GM19395 (cell line): Measurements from ENCODE around the gene USP2.

Source experiments
- ATAC-seq: cut with Tn5 transposase; IDR thresholded peaks from one replicate; pipeline ENCODE4 v1.9.1; 2021; ENCODE audit warnings: mild to moderate bottlenecking, moderate library complexity; ENCODE audit not compliant: unreplicated experiment

USP2 gene

GRCh38 chr11:119366690-119367620 is 14.5 kb downstream of the USP2 start:
- ATAC-seq: no peak

DNA sequence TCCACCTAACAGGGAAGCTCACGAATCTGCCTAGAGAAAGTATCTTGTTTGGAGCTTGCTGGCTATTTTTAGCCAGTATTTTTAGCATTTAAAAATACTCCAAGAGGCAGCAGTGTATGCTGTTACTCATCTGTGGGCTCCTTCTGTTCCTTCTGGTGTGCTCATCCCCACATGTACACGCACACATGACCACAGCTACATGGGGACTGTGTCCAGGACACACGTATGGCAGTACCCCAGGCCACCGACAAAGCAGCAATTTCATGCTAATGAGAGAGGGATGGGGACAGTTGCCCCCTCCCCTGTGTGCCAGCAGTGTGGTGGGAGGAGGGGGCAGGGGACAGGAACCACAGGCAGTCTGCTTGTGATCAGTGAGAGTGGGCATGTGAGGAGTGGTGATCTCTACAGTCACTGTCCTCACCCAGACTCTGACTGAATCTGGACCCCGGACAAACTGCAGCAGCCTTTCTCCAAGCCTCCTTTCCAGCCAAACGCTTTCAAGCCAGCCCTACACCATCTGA is 16.4 kb downstream of the USP2 start:
- ATAC-seq: no peak

GRCh38 chr11:119363851-119364590 is 17.5 kb downstream of the USP2 start:
- ATAC-seq: no peak

GRCh38 chr11:119363081-119363850 is 18.2 kb downstream of the USP2 start:
- no peak for ATAC-seq

DNA sequence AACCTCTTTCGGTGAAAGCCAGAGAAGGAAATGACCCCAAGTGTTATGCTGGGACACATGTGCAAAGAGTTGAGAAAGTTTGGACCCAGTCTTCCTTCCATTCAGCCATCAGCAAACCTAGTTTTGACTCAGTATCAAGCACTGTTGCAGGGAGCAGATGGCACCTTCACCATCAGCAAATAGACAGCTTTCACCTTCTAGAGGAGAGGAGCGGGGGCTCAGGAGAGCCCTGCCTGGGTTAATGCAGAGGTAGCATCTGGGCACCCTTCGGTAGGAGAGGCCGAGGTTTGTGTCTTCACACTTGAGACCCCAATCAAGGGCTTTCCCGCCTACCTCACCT is 18.8 kb downstream of the USP2 start:
- ATAC-seq: no peak

DNA sequence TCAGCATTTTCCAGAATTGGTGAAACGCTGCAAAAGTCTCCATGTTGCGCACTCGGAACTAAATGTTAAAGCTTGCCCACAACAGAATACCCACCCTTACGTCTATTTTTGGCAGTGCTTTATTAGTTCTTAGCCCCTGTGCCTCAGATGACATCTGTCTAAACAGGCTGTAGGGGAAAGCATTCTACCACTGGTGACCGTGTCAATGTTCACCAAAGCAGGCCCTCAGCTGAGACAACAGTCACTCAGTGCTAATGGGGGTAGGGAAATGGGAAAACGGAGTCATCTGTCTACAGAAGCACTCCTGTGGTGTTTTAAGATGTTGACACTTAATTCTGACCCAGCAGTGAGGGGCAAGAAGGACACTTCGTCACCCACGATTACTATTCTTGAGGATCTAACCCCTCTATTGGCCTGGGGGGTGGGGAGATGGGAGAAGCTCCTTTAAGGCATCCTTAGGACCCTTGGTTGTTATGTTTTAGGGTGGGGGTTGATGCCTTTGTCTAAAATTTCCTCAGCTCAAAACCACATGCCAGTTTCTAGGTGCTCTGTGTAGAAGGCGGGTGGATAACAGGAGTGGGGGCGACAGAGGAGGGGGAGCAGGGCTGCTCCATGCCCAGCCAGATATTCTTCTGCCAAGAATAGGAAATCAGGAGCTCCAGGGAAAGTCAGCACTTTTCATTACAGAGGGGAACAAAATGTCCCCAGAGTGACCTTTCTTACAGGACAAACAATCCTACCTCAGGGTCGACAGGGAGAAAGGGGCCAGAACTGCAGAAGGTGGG is 19.4 kb downstream of the USP2 start:
- ATAC-seq: no peak

- no peak for ATAC-seq
Observed at GRCh38 chr11:119361056-119361787, 20.3 kb downstream of the USP2 start.

DNA sequence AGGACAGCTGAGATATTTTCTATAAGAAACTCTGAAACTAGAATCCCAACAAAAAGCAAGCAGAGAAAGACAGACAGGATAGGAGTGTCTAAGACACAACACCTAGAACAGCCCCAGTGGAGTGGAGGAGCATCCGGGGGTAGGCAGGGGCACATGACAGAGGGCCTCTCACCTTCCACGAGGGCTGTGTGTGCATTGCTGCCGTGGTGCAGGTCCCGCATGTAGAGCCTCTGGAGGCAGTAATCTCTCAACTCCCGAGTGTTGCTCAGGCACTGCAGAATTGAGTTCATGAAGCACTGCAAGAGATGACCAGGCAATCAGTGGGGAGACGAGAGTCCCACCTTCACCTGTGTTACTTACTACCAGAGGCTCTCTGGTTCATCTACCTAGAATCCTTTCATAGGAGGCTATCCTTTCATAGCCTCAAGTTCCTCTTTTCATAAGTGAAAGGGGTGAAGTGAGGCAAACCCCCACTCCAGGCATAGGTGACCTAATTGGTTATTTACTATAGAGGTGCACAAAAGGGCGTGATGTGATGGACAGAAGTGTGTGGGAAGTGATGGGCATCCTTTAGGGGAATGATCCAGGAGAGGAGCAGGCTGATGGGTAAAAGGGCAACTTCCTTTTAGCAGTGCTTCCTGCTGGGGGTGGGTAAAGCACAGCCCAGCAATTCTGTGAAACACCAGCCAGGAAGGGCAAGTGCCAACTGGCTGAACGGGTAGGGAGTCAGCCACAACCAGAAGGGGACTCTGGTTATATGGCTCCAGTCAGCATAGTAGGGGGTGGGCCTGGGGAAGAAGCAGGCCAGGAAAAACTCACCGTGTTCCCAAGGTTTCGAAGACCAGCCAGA is 21.9 kb downstream of the USP2 start:
- ATAC-seq: no peak

DNA sequence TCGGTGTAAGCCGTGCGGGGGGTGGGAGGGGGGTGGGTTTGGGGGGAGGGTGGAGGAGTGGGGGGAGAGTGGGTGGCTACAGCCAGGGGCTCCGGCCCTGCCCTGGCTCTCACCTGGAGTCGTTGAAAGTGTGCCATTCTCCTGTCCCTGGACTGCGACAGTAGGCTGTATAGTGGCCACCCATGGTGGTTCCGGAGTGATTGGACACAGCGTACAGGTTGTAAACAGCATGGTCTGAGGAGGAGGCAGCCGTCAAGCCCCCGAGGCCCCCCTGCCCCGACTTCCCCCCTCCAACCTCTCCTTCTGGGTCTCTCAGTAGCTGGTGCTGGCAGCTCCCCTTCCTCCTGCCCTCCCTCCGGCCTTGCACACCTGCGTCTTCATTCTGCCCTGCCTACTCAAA is 24.4 kb downstream of the USP2 start:
- ATAC-seq: no peak

DNA sequence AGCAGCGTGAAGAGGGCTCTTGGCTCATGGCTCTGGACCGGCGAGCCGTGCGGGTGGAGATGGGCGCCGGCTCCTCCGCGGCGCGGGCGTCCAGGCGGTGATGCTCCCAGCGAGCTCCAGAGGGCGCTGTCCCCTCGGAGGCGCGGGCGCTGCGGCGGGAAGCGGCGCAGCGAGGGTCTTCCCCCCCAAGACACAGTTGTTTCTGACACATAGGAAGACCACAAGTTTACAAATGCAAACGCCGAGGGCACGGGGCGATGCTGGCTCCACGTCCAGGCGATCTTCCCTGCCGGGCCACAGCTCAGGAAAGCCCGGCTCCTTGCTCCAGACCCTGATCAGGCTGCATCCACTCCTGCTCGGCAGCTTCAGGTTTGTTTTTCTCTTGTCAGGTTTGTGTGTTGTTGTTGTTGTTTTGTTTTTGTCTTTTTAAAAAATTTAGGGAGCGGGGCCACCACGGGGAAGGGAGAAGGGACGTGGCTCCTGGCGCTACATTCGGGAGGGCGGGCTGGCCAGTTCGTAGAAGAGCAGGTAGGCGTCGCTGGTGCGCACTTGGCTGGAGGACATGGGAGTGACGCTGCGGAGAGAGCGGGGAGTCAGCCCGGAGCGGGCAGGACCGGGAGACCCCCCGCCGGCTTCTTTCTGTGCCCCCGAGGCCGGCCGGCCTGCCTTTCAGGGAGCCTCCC is 25.0 kb downstream of the USP2 start:
- peak; percentile 75 for ATAC-seq

GRCh38 chr11:119355091-119355843 is 26.2 kb downstream of the USP2 start:
- no peak for ATAC-seq

DNA sequence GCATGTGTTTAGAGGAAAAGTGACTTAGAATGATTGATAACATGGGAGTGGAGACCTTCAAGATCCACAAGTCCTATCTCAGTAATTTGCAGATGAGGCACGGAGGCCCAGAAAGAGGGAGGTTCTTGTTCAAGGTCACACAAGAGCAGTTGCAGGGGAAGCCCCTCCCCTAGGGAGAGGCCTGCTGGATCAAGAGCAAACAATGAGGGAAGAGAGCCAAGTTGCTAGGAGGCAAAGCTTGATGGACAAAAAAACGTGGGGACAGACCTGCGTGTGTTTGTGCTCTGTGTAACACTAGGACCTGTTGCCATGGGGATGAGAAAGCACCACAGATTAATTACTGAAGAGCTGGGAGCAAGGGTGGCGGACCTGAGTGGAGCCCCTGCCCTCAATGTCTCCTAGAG is 28.6 kb downstream of the USP2 start:
- ATAC-seq: no peak

GRCh38 chr11:119351232-119351631 is 30.3 kb downstream of the USP2 start:
- ATAC-seq: no peak

- no peak for ATAC-seq
Observed at GRCh38 chr11:119350302-119350701, 31.2 kb downstream of the USP2 start.

GRCh38 chr11:119347940-119348605 is 33.4 kb downstream of the USP2 start:
- no peak for ATAC-seq

GRCh38 chr11:119347242-119347641 is 34.2 kb downstream of the USP2 start:
- no peak for ATAC-seq

GRCh38 chr11:119346605-119347004 is 34.9 kb downstream of the USP2 start, which contains the start of gene MFRP:
Gene MFRP (minus strand): TSS chr11:119346705. CDS start chr11:119346513, 192 bp downstream.
- no peak for ATAC-seq
